GM10847 (cell line): ENCODE data around the gene HS3ST5.

Experiments used
- POLR2A ChIP-seq: IDR thresholded peaks from 2 replicates; pipeline ENCODE4 v1.6.1; 2011; ENCODE audit not compliant: insufficient read length; ENCODE audit errors: extremely low read depth

The HS3ST5 gene

GRCh38 chr6:114195631-114196403 lies 147.0 kb downstream of the HS3ST5 start:
- no peak for TF ChIP-seq POLR2A

- TF ChIP-seq POLR2A, result no peak
Measured at GRCh38 chr6:114195027-114195365, 147.8 kb downstream of the HS3ST5 start.

- no peak for TF ChIP-seq POLR2A
Measured at GRCh38 chr6:114194362-114195026, 148.3 kb downstream of the HS3ST5 start.

- TF ChIP-seq POLR2A, result no peak
Measured at GRCh38 chr6:114187563-114187962, 155.3 kb downstream of the HS3ST5 start.

- TF ChIP-seq POLR2A, result no peak
Measured at GRCh38 chr6:114181664-114182063, 161.2 kb downstream of the HS3ST5 start.

GRCh38 chr6:114179411-114179810 lies 163.4 kb downstream of the HS3ST5 start:
- TF ChIP-seq POLR2A, result no peak

GRCh38 chr6:114176726-114177125 lies 166.1 kb downstream of the HS3ST5 start:
- no peak for TF ChIP-seq POLR2A

GRCh38 chr6:114172576-114173260 lies 170.1 kb downstream of the HS3ST5 start:
- TF ChIP-seq POLR2A, result no peak

GRCh38 chr6:114171473-114171872 lies 171.3 kb downstream of the HS3ST5 start:
- no peak for TF ChIP-seq POLR2A

GRCh38 chr6:114170958-114171387 lies 171.8 kb downstream of the HS3ST5 start:
- TF ChIP-seq POLR2A, result no peak

- TF ChIP-seq POLR2A, result no peak
Measured at GRCh38 chr6:114170372-114170771, 172.5 kb downstream of the HS3ST5 start.

GRCh38 chr6:114169763-114170162 lies 173.1 kb downstream of the HS3ST5 start:
- no peak for TF ChIP-seq POLR2A

- no peak for TF ChIP-seq POLR2A
Measured at GRCh38 chr6:114167583-114168576, 174.9 kb downstream of the HS3ST5 start.

GRCh38 chr6:114164207-114164606 lies 178.6 kb downstream of the HS3ST5 start:
- no peak for TF ChIP-seq POLR2A

- no peak for TF ChIP-seq POLR2A
Measured at GRCh38 chr6:114162691-114163347, 180.0 kb downstream of the HS3ST5 start.

- no peak for TF ChIP-seq POLR2A
Measured at GRCh38 chr6:114160881-114161280, 181.9 kb downstream of the HS3ST5 start.
